HEK293 (cell line): ENCODE data around the gene SAMD4A.

Experiments used
- FEZF1 ChIP-seq: fragments of 450-650 bp; formaldehyde crosslinking; IDR thresholded peaks from 2 replicates; pipeline ENCODE4 v1.5.1; 2016; ENCODE audit warnings: missing biosample characterization, missing genetic modification characterization
- SP7 ChIP-seq: fragments of 450-650 bp; formaldehyde crosslinking; IDR thresholded peaks from 2 replicates; pipeline ENCODE4 v1.5.1; 2016; ENCODE audit warnings: missing biosample characterization, missing genetic modification characterization
- ZBTB7A ChIP-seq: fragments of 450-650 bp; formaldehyde crosslinking; IDR thresholded peaks from 2 replicates; pipeline ENCODE4 v1.5.1; 2016; ENCODE audit warnings: low read depth, missing biosample characterization, missing genetic modification characterization
- ZEB2 ChIP-seq: fragments of 450-650 bp; formaldehyde crosslinking; IDR thresholded peaks from 2 replicates; pipeline ENCODE4 v1.5.1; 2016; ENCODE audit warnings: missing biosample characterization, missing genetic modification characterization
- ZNF10 ChIP-seq: fragments of 450-650 bp; formaldehyde crosslinking; IDR thresholded peaks from 2 replicates; pipeline ENCODE4 v1.5.1; 2017; ENCODE audit warnings: missing biosample characterization, missing genetic modification characterization
- ZNF146 ChIP-seq: fragments of 450-650 bp; formaldehyde crosslinking; IDR thresholded peaks from 2 replicates; pipeline ENCODE4 v1.5.1; 2016; ENCODE audit warnings: missing biosample characterization, missing genetic modification characterization
- ZNF174 ChIP-seq: fragments of 450-650 bp; formaldehyde crosslinking; IDR thresholded peaks from 2 replicates; pipeline ENCODE4 v1.5.0; 2017; ENCODE audit warnings: missing biosample characterization, mild to moderate bottlenecking, missing genetic modification characterization
- ZNF366 ChIP-seq: fragments of 450-650 bp; formaldehyde crosslinking; conservative IDR thresholded peaks from 2 replicates; pipeline ENCODE4 v1.5.1; 2016; ENCODE audit warnings: missing biosample characterization, missing genetic modification characterization
- ZNF596 ChIP-seq: fragments of 450-650 bp; IDR thresholded peaks from 2 replicates; pipeline ENCODE4 v1.5.0; 2018; ENCODE audit warnings: missing biosample characterization, mild to moderate bottlenecking, missing genetic modification characterization, moderate library complexity
- ZNF664 ChIP-seq: fragments of 450-650 bp; formaldehyde crosslinking; IDR thresholded peaks from 2 replicates; pipeline ENCODE4 v1.5.1; 2016; ENCODE audit warnings: missing biosample characterization, missing genetic modification characterization
- ZSCAN5A ChIP-seq: fragments of 450-650 bp; formaldehyde crosslinking; IDR thresholded peaks from 2 replicates; pipeline ENCODE4 v1.5.1; 2016; ENCODE audit warnings: missing biosample characterization, missing genetic modification characterization

- TF ChIP-seq FEZF1 (tag by site-specific recombination) (no peak), ZNF10 (tag by site-specific recombination) (no peak), ZNF174 (tag by site-specific recombination) (no peak), ZNF664 (tag by site-specific recombination) (no peak), ZEB2 (tag by site-specific recombination) (no peak), ZSCAN5A (tag by site-specific recombination) (no peak), ZNF366 (tag by site-specific recombination) (no peak), SP7 (tag by site-specific recombination) (no peak), ZBTB7A (no peak), ZNF596 (tag by site-specific recombination) (no peak), ZNF146 (tag by site-specific recombination) (no peak)
These were observed 237.7 kb downstream of the SAMD4A start for GRCh38 chr14:54804538-54805041.
